H1 (cell line): ENCODE measurements around the gene SPATA16. TPM values are rescaled to one million over a fixed set of nuclear protein-coding genes. Genes with fewer than 3 reads are reported as not detected.

Source experiments
- CTCF ChIA-PET: fragments of 300-600 bp; sonication (Branson Sonifier 250); formaldehyde crosslinking; loops from one replicate; lab custom pipeline; 2021; ENCODE audit not compliant: partially characterized antibody; lab: Charles Lee
- POLR2A ChIA-PET: fragments of 300-600 bp; sonication (Branson Sonifier 250); formaldehyde crosslinking; loops from one replicate; lab custom pipeline; 2021; ENCODE audit warnings: inconsistent platforms; ENCODE audit not compliant: partially characterized antibody; lab: Charles Lee
- DNase-seq, 2 experiments: peaks; one replicate each; pipeline versions ENCODE4 v3.0.0 to v3.0.0-alpha.2; 2010 to 2022; ENCODE audit warnings: low spot score in 2 of 2, low read depth in 1 of 2, mixed read lengths in 1 of 2
- FAIRE-seq: peaks from 2 replicates; lab custom pipeline; 2011; peaks lifted over from hg19 to GRCh38; lab: Jason Lieb, UNC
- H2AFZ ChIP-seq: 2 replicates; pipeline ENCODE4 v1.8.1; 2012; ENCODE audit warnings: low read length, inconsistent platforms
- H2AK5ac ChIP-seq: 2 replicates; pipeline ENCODE4 v1.6.1; 2013; ENCODE audit warnings: low read depth, low read length
- H2BK120ac ChIP-seq: replicated peaks from 2 replicates; pipeline ENCODE3; 2013; ENCODE audit warnings: low read depth, low read length, inconsistent platforms
- H2BK12ac ChIP-seq: 2 replicates; pipeline ENCODE4 v1.6.1; 2013; ENCODE audit warnings: low read depth, low read length
- H2BK15ac ChIP-seq: 2 replicates; pipeline ENCODE4 v1.6.1; 2013; ENCODE audit warnings: low read length
- H2BK20ac ChIP-seq: 2 replicates; pipeline ENCODE4 v1.6.1; 2013; ENCODE audit warnings: low read length
- H2BK5ac ChIP-seq: 2 replicates; pipeline ENCODE4 v1.6.1; 2013; ENCODE audit warnings: low read depth, low read length
- H3K14ac ChIP-seq: 2 replicates; pipeline ENCODE4 v1.6.1; 2013; ENCODE audit warnings: inconsistent platforms; ENCODE audit not compliant: insufficient read length
- H3K18ac ChIP-seq: 2 replicates; pipeline ENCODE4 v1.6.1; 2013; ENCODE audit warnings: low read length; ENCODE audit errors: extremely low read depth
- H3K23ac ChIP-seq: 2 replicates; pipeline ENCODE4 v1.6.1; 2013; ENCODE audit warnings: inconsistent platforms; ENCODE audit not compliant: insufficient read length
- H3K23me2 ChIP-seq: 2 replicates; pipeline ENCODE4 v1.6.1; 2013; ENCODE audit warnings: low read depth, low read length
- H3K27ac ChIP-seq: 2 replicates; pipeline ENCODE4 v1.6.1; 2011; ENCODE audit warnings: low read depth, low read length, inconsistent platforms
- H3K27me3 ChIP-seq, 4 experiments: replicated peaks in 1 of 4; 1 replicate in 1 of 4; 2 replicates in 3 of 4; pipeline versions ENCODE4 v1.6.1 to v1.8.1; 2011 to 2013; ENCODE audit warnings: low read length in 3 of 4, mild to moderate bottlenecking in 3 of 4, inconsistent platforms in 2 of 4, mixed read lengths in 2 of 4, moderate library complexity in 1 of 4; ENCODE audit not compliant: control insufficient read depth in 3 of 4, insufficient read depth in 3 of 4; ENCODE audit errors: extremely low read depth in 1 of 4
- H3K36me3 ChIP-seq, 4 experiments: 2 replicates each; pipeline versions ENCODE4 v1.6.1 to v1.8.1; 2011 to 2013; ENCODE audit warnings: mild to moderate bottlenecking in 4 of 4, low read length in 3 of 4, moderate library complexity in 2 of 4, control low read depth in 1 of 4, inconsistent platforms in 1 of 4; ENCODE audit not compliant: insufficient read depth in 4 of 4, control insufficient read depth in 2 of 4
- H3K4ac ChIP-seq: replicated peaks from 2 replicates; pipeline ENCODE3; 2013; ENCODE audit warnings: low read length, low read depth, mixed read lengths, inconsistent platforms; ENCODE audit not compliant: insufficient read length
- H3K4me1 ChIP-seq, 4 experiments: replicated peaks in 1 of 4; 1 replicate in 1 of 4; 2 replicates in 3 of 4; pipeline versions ENCODE4 v1.6.1 to v1.8.1; 2011 to 2013; ENCODE audit warnings: low read length in 3 of 4, inconsistent platforms in 2 of 4, mixed read lengths in 1 of 4; ENCODE audit not compliant: insufficient read depth in 4 of 4, control insufficient read depth in 3 of 4
- H3K4me2 ChIP-seq, 2 experiments: 2 replicates each; pipeline versions ENCODE4 v1.6.1 to v1.8.1; 2011 to 2013; ENCODE audit warnings: low read depth in 2 of 2, low read length in 2 of 2, control low read depth in 1 of 2, inconsistent platforms in 1 of 2, mild to moderate bottlenecking in 1 of 2; ENCODE audit not compliant: insufficient read depth in 1 of 2
- H3K4me3 ChIP-seq, 4 experiments: fragments of 200-600, 300-600 bp in 1 of 4; sonication (generic), shearing (Covaris generic), sonication (Bioruptor Twin) in 1 of 4; 2 replicates each; pipeline versions ENCODE4 v1.5.1 to v1.8.1; 2011 to 2016; ENCODE audit warnings: low read length in 4 of 4, low read depth in 3 of 4, control low read depth in 2 of 4, inconsistent platforms in 2 of 4, mild to moderate bottlenecking in 2 of 4, mixed read lengths in 1 of 4, moderate library complexity in 1 of 4; ENCODE audit not compliant: insufficient read depth in 2 of 4; ENCODE audit errors: extremely low read depth in 1 of 4
- H3K56ac ChIP-seq: replicated peaks from 2 replicates; pipeline ENCODE3; 2013; ENCODE audit warnings: low read depth, mild to moderate bottlenecking, mixed read lengths, low read length, inconsistent platforms; ENCODE audit not compliant: insufficient read length
- H3K79me1 ChIP-seq: 2 replicates; pipeline ENCODE4 v1.6.1; 2013; ENCODE audit warnings: low read depth, low read length, control low read depth
- H3K79me2 ChIP-seq, 2 experiments: 2 replicates each; pipeline versions ENCODE4 v1.6.1 to v1.8.1; 2012 to 2013; ENCODE audit warnings: low read length in 2 of 2, mild to moderate bottlenecking in 2 of 2, inconsistent platforms in 1 of 2; ENCODE audit not compliant: insufficient read depth in 2 of 2, control insufficient read depth in 1 of 2
- H3K9ac ChIP-seq, 4 experiments: replicated peaks in 1 of 4; 1 replicate in 1 of 4; 2 replicates in 3 of 4; pipeline versions ENCODE4 v1.6.1 to v1.8.1; 2011 to 2013; ENCODE audit warnings: low read depth in 3 of 4, low read length in 3 of 4, control low read depth in 2 of 4, mild to moderate bottlenecking in 2 of 4, moderate library complexity in 2 of 4, inconsistent platforms in 1 of 4; ENCODE audit errors: extremely low read depth in 1 of 4
- H3K9me3 ChIP-seq, 2 experiments: 2 replicates each; pipeline versions ENCODE4 v1.6.1 to v1.8.1; 2012 to 2013; ENCODE audit warnings: mild to moderate bottlenecking in 2 of 2, moderate library complexity in 2 of 2, control low read depth in 1 of 2, inconsistent platforms in 1 of 2, low read depth in 1 of 2, low read length in 1 of 2, mixed read lengths in 1 of 2; ENCODE audit not compliant: insufficient read depth in 2 of 2
- H4K20me1 ChIP-seq, 2 experiments: replicated peaks in 1 of 2; 2 replicates each; pipeline versions ENCODE3 to v1.8.1; 2011 to 2013; ENCODE audit warnings: inconsistent platforms in 2 of 2, low read length in 2 of 2, mild to moderate bottlenecking in 1 of 2; ENCODE audit not compliant: insufficient read depth in 2 of 2, control insufficient read depth in 1 of 2
- H4K5ac ChIP-seq: 2 replicates; pipeline ENCODE4 v1.6.1; 2013; ENCODE audit warnings: low read length, low read depth, mixed read lengths, inconsistent platforms; ENCODE audit not compliant: insufficient read length
- H4K8ac ChIP-seq: 2 replicates; pipeline ENCODE4 v1.8.0; 2013; ENCODE audit warnings: mild to moderate bottlenecking, moderate library complexity, low read length, inconsistent platforms; ENCODE audit not compliant: insufficient read depth; ENCODE audit errors: extremely low read depth
- H4K91ac ChIP-seq: replicated peaks from 2 replicates; pipeline ENCODE3; 2013; ENCODE audit warnings: low read length, mixed read lengths, inconsistent platforms; ENCODE audit not compliant: insufficient read length
- BCL11A ChIP-seq, 2 experiments: IDR thresholded peaks; one replicate each; pipeline ENCODE4 v1.6.1; 2011; ENCODE audit warnings: low read depth in 2 of 2, low read length in 2 of 2, mild to moderate bottlenecking in 2 of 2
- CHD1 ChIP-seq: IDR thresholded peaks from 2 replicates; pipeline ENCODE4 v1.6.1; 2012; ENCODE audit warnings: low read depth, low read length, improper control_type of control experiment
- SP1 ChIP-seq: IDR thresholded peaks from 2 replicates; pipeline ENCODE4 v1.6.1; 2011; ENCODE audit warnings: low read depth, low read length
- WGBS, 2 experiments: shearing (Covaris generic) in 1 of 2; methylation state at CpG; one replicate each; pipeline versions ENCODE4 v1.1.6 to v1.1.7; 2013 to 2015; ENCODE audit warnings: low lambda C conversion rate in 2 of 2, mixed read lengths in 2 of 2, inconsistent platforms in 1 of 2, low coverage in 1 of 2, missing lambda C conversion rate in 1 of 2; ENCODE audit not compliant: insufficient replicate concordance in 2 of 2, insufficient coverage in 1 of 2, insufficient read length in 1 of 2; ENCODE audit errors: extremely low coverage in 1 of 2, missing lambda C conversion rate in 1 of 2; 5-methylcytosine and 5-hydroxymethylcytosine counted together
- polyA plus RNA-seq, 7 experiments: library from polyadenylated mRNA; depleted of rRNA in 3 of 7; stranded (reverse) in 5 of 7; unstranded in 2 of 7; fragments of >200 nt in 5 of 7; fragments of 200-250 nt in 2 of 7; gene quantifications; 1 replicate in 5 of 7; 2 replicates in 1 of 7; 4 replicates in 1 of 7; pipeline versions ENCODE4 v1.2.1 to v1.2.3, GENCODE V29; 2011 to 2013; ENCODE audit warnings: missing spikeins in 2 of 7, mixed read lengths in 2 of 7
- total RNA-seq: library from RNA; stranded (reverse); fragmentation: NEBNext Ultra II Directional; extraction: Animal tissue kit (Norgen Biotek cat#: 25700); gene quantifications from 2 replicates; pipeline ENCODE4 v1.2.1, GENCODE V29; 2021

SPATA16 gene
- total and polyA plus RNA-seq, 2 of the 8 experiments (the other 6 are each of a cell fraction or from before 2014, with no cell fraction given) = 0.05 to 2.7 TPM

DNA sequence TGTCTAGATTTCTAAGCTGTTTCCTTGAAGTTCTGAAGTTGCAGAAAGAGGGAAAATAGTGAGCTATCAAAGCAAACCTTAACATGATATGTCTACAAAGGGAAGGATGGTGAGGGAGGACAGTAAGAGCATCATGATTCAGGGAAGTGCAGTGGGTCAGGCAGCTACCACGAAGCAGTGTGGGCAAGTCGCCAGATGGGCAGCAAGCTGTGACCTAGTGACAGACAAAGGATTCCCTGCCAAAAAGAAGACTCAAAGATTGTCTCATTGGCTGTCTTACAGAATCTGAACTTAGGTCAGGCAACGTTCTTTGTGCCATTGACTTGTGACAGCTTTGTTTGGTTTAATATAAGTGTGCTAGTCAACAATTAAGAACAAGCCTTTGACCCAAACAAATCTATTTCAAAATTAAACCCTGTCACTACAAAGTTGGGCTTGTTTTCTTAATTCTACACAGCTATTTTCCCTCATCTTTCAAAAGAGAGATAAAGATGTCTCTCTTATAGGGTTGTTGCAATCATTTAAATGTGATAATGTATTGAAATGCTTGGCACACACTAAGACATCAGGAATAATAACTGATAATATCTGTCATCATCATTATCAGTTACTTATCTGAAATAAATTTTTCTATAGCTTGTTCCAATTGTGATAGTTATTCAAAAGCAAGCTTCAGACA lies 237.3 kb downstream of the SPATA16 start:
- Histone ChIP-seq H3K4me2 (no peak overlapping the region), H3K4ac (no peak overlapping the region), H2BK5ac (no peak overlapping the region), H3K23ac (no peak overlapping the region), H3K9me3 (no peaks in the 10 kb centered on the region), H2AK5ac (no peak overlapping the region), H3K4me3 (no peak overlapping the region), H3K56ac (no peak overlapping the region), H4K8ac (no peak overlapping the region), H2BK20ac (no peak overlapping the region), H3K79me1 (no peaks in the 10 kb centered on the region), H2BK15ac (no peak overlapping the region), H4K5ac (no peak overlapping the region), H4K20me1 (no peaks in the 10 kb centered on the region), H3K79me2 (no peaks in the 10 kb centered on the region), H3K27ac (no peak overlapping the region), H3K36me3 (no peaks in the 10 kb centered on the region), H3K18ac (no peak overlapping the region), H3K14ac (no peak overlapping the region), H4K91ac (no peak overlapping the region), H2BK120ac (no peak overlapping the region), H2AFZ (no peak overlapping the region; the same call in 1 of the 2 replicates), H3K9ac (no peak overlapping the region), H3K4me1 (peaks cover 0 to 6% (median 4%) of the 10 kb centered on the region in 4 experiments; a peak in 6 of 7 replicates), H2BK12ac (no peak overlapping the region), H3K23me2 (no peaks in the 10 kb centered on the region), H3K27me3 (no peaks in the 10 kb centered on the region)
- CTCF ChIA-PET = interaction anchor here (0.8 to 1.5 kb wide), 5 partner anchors 22 to 460 kb away, joined by 3 to 4 read pairs (median 3); no protein-coding TSS in a partner anchor
- TF ChIP-seq BCL11A (IDR thresholded peaks at IDR 0.05; ENCODE audit: low read depth in 2 of 2, low read length in 2 of 2) = no peak
- no peak for TF ChIP-seq SP1
- no peak for TF ChIP-seq CHD1
- FAIRE-seq (no peak), DNase-seq (no peak)
- POLR2A ChIA-PET = interaction anchor here (1.7 kb wide), 1 partner anchor 17 kb away, joined by 3 read pairs; no protein-coding TSS in a partner anchor
- 83% methylated on average over 3 of the region's 3 CpGs; no CpG with 5 or more reads in 1 of the 2 experiments for WGBS, 2 experiments
